ENCODE results near the gene PTN. TPM values are rescaled to one million over a fixed set of nuclear protein-coding genes. Genes with fewer than 3 reads are reported as not detected.

PTN gene
- total RNA-seq, 2 experiments from 2014 or later, result not detected

- Histone ChIP-seq H3K9me3 (ENCODE audit: low read length) (no peaks in the 10 kb centered on the region), H3K4me1 (ENCODE audit: insufficient read depth, low read length, poor library complexity, severe bottlenecking) (no peaks in the 10 kb centered on the region), H3K9me2 (ENCODE audit: insufficient read depth, low read length) (no peaks in the 10 kb centered on the region), H4K20me1 (ENCODE audit: insufficient read depth, low read length) (no peaks in the 10 kb centered on the region), H3K27ac (ENCODE audit: low read depth, low read length, poor library complexity, severe bottlenecking) (no peak overlapping the region), H3K79me2 (ENCODE audit: insufficient read depth, low read depth, low read length) (no peaks in the 10 kb centered on the region), H2AFZ (ENCODE audit: low read length) (no peak overlapping the region), H3K4me2 (ENCODE audit: low read length) (no peak overlapping the region), H3K4me3 (ENCODE audit: low read depth, low read length, poor library complexity, severe bottlenecking) (no peak overlapping the region), H3K36me3 (ENCODE audit: insufficient read depth, low read length) (no peaks in the 10 kb centered on the region)
- ChIA-PET CTCF (ENCODE audit: unreplicated experiment) (no interaction called here), POLR2A (interaction anchor here (0.6 kb wide), 1 partner anchor 696 kb away, joined by 3 read pairs; no protein-coding TSS in a partner anchor)
- no TSS peak for BruUV-seq (replicated peaks)
- no peak for TF ChIP-seq CTCF (conservative IDR thresholded peaks at IDR 0.05; ENCODE audit: low read length)
- TF ChIP-seq EZH2phosphoT487 (IDR thresholded peaks at IDR 0.05; ENCODE audit: borderline replicate concordance, low read depth, low read length), result no peak
- intact Hi-C loops (cut with micrococcal nuclease; ENCODE audit: unreplicated experiment), result no loop called here
- DNase-seq (ENCODE audit: low spot score), result no peak
Observed at GRCh38 chr7:137324796-137325696, 18.5 kb downstream of the PTN start.

GRCh38 chr7:137316648-137317353 lies 26.7 kb downstream of the PTN start:
- CTCF ChIA-PET (ENCODE audit: unreplicated experiment), result no interaction called here
- no peak overlapping the region for H3K4me3 ChIP-seq (ENCODE audit: low read depth, low read length, poor library complexity, severe bottlenecking)
- no peak overlapping the region for H3K27ac ChIP-seq (ENCODE audit: low read depth, low read length, poor library complexity, severe bottlenecking)
- H3K4me1 ChIP-seq (ENCODE audit: insufficient read depth, low read length, poor library complexity, severe bottlenecking), result no peaks in the 10 kb centered on the region
- intact Hi-C loops (cut with micrococcal nuclease; ENCODE audit: unreplicated experiment), result no loop called here
- no peaks in the 10 kb centered on the region for H3K79me2 ChIP-seq (ENCODE audit: insufficient read depth, low read depth, low read length)
- TF ChIP-seq EZH2phosphoT487 (IDR thresholded peaks at IDR 0.05; ENCODE audit: borderline replicate concordance, low read depth, low read length), result no peak
- no peak for TF ChIP-seq CTCF (conservative IDR thresholded peaks at IDR 0.05; ENCODE audit: low read length)
- H3K9me2 ChIP-seq (ENCODE audit: insufficient read depth, low read length), result no peaks in the 10 kb centered on the region
- no peak overlapping the region for H3K4me2 ChIP-seq (ENCODE audit: low read length)
- H3K9me3 ChIP-seq (ENCODE audit: low read length), result no peaks in the 10 kb centered on the region
- H3K36me3 ChIP-seq (ENCODE audit: insufficient read depth, low read length), result no peaks in the 10 kb centered on the region
- POLR2A ChIA-PET, result no interaction called here
- BruUV-seq (replicated peaks), result no TSS peak
- no peak for DNase-seq (ENCODE audit: low spot score)
- no peak overlapping the region for H2AFZ ChIP-seq (ENCODE audit: low read length)
- no peaks in the 10 kb centered on the region for H4K20me1 ChIP-seq (ENCODE audit: insufficient read depth, low read length)

Data from OCI-LY7 (cell line).